Thoracic aorta (tissue), 2 donors: ENCODE measurements around the gene C5orf63. TPM values are rescaled to one million over a fixed set of nuclear protein-coding genes. Genes with fewer than 3 reads are reported as not detected.
"Not testable (repeated sequence)": the region's sequence is repeated elsewhere in the genome, so short reads cannot be mapped to it uniquely, and the experiment has no call there.

ENCODE experiments used
- ATAC-seq: fragments of 150-250 bp; one replicate; pipeline ENCODE4 v1.8.0; 2017; ENCODE audit warnings: low read depth; ENCODE audit not compliant: insufficient number of reproducible peaks, low FRiP score
- DNase-seq: peaks from one replicate; pipeline ENCODE4 v3.0.0-alpha.2; 2020; ENCODE audit warnings: low spot score
- H3K27ac ChIP-seq, 2 donors: fragments of 200-600 bp; sonication (generic); 1 replicate in 1 of 2; 2 replicates in 1 of 2; pipeline ENCODE4 v1.5.1; 2016; ENCODE audit warnings: mild to moderate bottlenecking in 2 of 2, moderate library complexity in 2 of 2
- H3K27me3 ChIP-seq: fragments of 200-600 bp; sonication (generic); replicated peaks from 2 replicates; pipeline ENCODE4 v1.6.0; 2016; ENCODE audit warnings: mild to moderate bottlenecking; ENCODE audit not compliant: insufficient read depth
- H3K36me3 ChIP-seq: fragments of 200-600 bp; sonication (generic); one replicate; pipeline ENCODE4 v1.5.1; 2016
- H3K4me1 ChIP-seq, 2 donors: fragments of 200-600 bp; sonication (generic); 1 replicate in 1 of 2; 2 replicates in 1 of 2; pipeline versions ENCODE4 v1.5.1 to v1.6.0; 2016; ENCODE audit warnings: low read depth in 2 of 2, mild to moderate bottlenecking in 1 of 2; ENCODE audit not compliant: control insufficient read depth in 1 of 2
- H3K4me3 ChIP-seq: fragments of 200-600 bp; sonication (generic); 2 replicates; pipeline ENCODE4 v1.5.1; 2016; ENCODE audit warnings: mild to moderate bottlenecking
- H3K9me3 ChIP-seq: fragments of 200-600 bp; sonication (generic); 2 replicates; pipeline ENCODE4 v1.5.1; 2016
- total RNA-seq, 2 donors: library from RNA; depleted of rRNA; stranded (reverse); fragments of >200 nt; gene quantifications; one replicate each; pipeline versions ENCODE4 v1.1.0 to v1.2.3, GENCODE V29; 2016
- TF ChIP-seq, protein P1 (sequence below): fragments of 200-600 bp; sonication (generic); IDR thresholded peaks from one replicate; pipeline ENCODE4 v1.5.1; 2019; ENCODE audit warnings: antibody characterized with exemption

C5orf63 gene
- total RNA-seq, 2 donors from 2014 or later, result 1.1 to 2.0 TPM

DNA sequence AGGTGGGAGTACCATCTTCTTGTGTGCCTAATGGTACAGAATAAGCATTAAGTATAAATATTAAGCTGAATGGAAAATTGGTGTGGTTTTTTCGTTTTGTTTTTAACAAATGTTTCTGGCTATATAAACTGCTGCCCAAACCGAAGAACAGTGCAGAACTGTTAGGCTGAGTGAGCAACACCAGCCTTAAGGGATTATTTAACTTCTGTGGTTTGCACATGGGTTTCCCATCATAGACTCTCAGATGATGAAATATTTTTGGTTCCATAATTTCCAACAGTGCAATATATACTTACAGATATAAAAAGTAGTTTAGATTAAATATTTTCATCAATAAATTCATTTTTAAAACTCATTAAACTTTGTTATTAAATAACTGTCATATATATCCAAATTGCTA is 16.4 kb downstream of the C5orf63 start:
- DNase-seq, result no peak
- ATAC-seq, result no peak
- no peaks in the 10 kb centered on the region for H3K36me3 ChIP-seq
- no peak overlapping the region for H3K4me3 ChIP-seq
- no peaks in the 10 kb centered on the region for H3K9me3 ChIP-seq
- H3K27ac ChIP-seq, result no peak overlapping the region
- no peaks in the 10 kb centered on the region for H3K27me3 ChIP-seq
- TF ChIP-seq, protein P1, sequence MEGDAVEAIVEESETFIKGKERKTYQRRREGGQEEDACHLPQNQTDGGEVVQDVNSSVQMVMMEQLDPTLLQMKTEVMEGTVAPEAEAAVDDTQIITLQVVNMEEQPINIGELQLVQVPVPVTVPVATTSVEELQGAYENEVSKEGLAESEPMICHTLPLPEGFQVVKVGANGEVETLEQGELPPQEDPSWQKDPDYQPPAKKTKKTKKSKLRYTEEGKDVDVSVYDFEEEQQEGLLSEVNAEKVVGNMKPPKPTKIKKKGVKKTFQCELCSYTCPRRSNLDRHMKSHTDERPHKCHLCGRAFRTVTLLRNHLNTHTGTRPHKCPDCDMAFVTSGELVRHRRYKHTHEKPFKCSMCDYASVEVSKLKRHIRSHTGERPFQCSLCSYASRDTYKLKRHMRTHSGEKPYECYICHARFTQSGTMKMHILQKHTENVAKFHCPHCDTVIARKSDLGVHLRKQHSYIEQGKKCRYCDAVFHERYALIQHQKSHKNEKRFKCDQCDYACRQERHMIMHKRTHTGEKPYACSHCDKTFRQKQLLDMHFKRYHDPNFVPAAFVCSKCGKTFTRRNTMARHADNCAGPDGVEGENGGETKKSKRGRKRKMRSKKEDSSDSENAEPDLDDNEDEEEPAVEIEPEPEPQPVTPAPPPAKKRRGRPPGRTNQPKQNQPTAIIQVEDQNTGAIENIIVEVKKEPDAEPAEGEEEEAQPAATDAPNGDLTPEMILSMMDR, result no peak
- H3K4me1 ChIP-seq, result no peaks in the 10 kb centered on the region

DNA sequence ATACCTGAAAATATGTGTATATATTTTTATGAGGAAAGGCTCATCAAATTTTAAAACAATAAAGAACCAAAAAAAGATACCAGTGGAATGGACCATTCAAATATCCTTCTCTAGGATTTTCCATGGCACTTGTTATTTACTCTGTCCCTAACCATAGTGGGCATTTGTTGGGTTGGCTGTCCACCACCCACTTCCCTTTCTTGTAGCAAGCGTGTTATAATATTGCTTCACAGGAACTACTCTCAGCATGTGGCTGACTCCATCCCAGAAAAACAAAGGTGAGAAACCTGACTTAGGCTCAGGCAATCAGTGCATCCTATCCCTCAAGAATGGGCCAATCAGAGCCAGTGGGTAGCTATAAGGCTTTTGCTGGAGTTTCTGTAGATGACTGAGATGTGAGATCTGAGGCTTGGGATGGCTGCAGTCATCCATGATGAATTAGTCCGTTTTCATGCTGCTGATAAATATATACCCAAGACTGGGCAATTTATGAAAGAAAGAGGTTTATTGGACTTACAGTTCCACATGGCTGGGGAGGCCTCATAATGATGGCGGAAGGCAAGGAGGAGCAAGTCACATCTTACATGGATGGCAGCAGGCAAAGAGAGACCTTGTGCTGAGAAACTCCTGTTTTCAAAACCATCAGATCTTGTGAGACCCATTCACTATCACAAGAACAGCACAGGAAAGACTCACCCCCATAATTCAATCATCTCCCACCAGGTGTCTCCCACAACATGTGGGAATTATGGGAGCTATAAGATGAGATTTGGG is 17.2 kb downstream of the C5orf63 start:
- Histone ChIP-seq H3K36me3 (no peaks in the 10 kb centered on the region), H3K4me3 (no peak overlapping the region), H3K4me1 (no peaks in the 10 kb centered on the region), H3K9me3 (no peaks in the 10 kb centered on the region), H3K27ac (no peak overlapping the region), H3K27me3 (no peaks in the 10 kb centered on the region)
- ATAC-seq, result no peak
- TF ChIP-seq, protein P1, result no peak
- no peak for DNase-seq

DNA sequence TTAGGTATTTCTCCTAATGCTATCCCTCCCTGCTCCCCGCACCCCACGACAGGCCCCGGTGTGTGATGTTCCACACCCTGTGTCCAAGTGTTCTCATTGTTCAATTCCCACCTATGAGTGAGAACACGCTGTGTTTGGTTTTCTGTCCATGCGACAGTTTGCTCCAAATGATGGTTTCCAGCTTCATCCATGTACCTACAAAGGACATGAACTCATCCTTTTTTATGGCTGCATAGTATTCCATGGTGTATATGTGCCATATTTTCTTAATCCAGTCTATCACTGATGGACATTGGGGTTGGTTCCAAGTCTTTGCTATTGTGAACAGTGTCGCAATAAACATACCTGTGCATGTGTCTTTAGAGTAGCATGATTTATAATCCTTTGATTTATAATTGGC is 19.8 kb downstream of the C5orf63 start:
- not testable (repeated sequence) for H3K4me3 ChIP-seq, H3K9me3 ChIP-seq, H3K36me3 ChIP-seq, DNase-seq, H3K4me1 ChIP-seq, H3K27ac ChIP-seq, H3K27me3 ChIP-seq, ATAC-seq

- no peaks in the 10 kb centered on the region for H3K4me1 ChIP-seq
- H3K27me3 ChIP-seq, result no peaks in the 10 kb centered on the region
- no peaks in the 10 kb centered on the region for H3K9me3 ChIP-seq
- no peak overlapping the region for H3K27ac ChIP-seq
- H3K36me3 ChIP-seq, result no peaks in the 10 kb centered on the region
- TF ChIP-seq, protein P1, result no peak
- no peak overlapping the region for H3K4me3 ChIP-seq
- no peak for DNase-seq
- ATAC-seq, result no peak
These were observed 20.3 kb downstream of the C5orf63 start for GRCh38 chr5:127053049-127053448.

GRCh38 chr5:127051591-127051990 is 21.7 kb downstream of the C5orf63 start:
- H3K9me3 ChIP-seq, result no peaks in the 10 kb centered on the region
- no peaks in the 10 kb centered on the region for H3K4me1 ChIP-seq
- no peak overlapping the region for H3K27ac ChIP-seq
- TF ChIP-seq, protein P1, result no peak
- no peak overlapping the region for H3K4me3 ChIP-seq
- DNase-seq (no peak), ATAC-seq (no peak)
- no peaks in the 10 kb centered on the region for H3K36me3 ChIP-seq
- H3K27me3 ChIP-seq, result no peaks in the 10 kb centered on the region
